H9 (cell line): Measurements from ENCODE around the gene AMT. TPM values are rescaled to one million over a fixed set of nuclear protein-coding genes. Genes with fewer than 3 reads are reported as not detected.

Experiments used
- DNase-seq: peaks from one replicate; pipeline ENCODE4 v3.0.0-alpha.2; 2017
- H2AFZ ChIP-seq: one replicate; pipeline ENCODE4 v1.6.1; 2013; ENCODE audit warnings: mild to moderate bottlenecking, low read length, control low read depth, moderate library complexity
- H2AK5ac ChIP-seq: 2 replicates; pipeline ENCODE4 v1.6.1; 2013; ENCODE audit warnings: low read length, control low read depth, mixed read lengths; ENCODE audit not compliant: insufficient read length
- H2BK120ac ChIP-seq: one replicate; pipeline ENCODE4 v1.6.1; 2013; ENCODE audit warnings: low read depth, mild to moderate bottlenecking, low read length, control low read depth, inconsistent platforms; ENCODE audit not compliant: poor library complexity, severe bottlenecking
- H2BK12ac ChIP-seq: 2 replicates; pipeline ENCODE4 v1.6.1; 2013; ENCODE audit warnings: low read length, control low read depth, mixed read lengths, low read depth; ENCODE audit not compliant: insufficient read length
- H2BK15ac ChIP-seq: 2 replicates; pipeline ENCODE4 v1.6.1; 2013; ENCODE audit warnings: low read depth, low read length, control low read depth
- H2BK20ac ChIP-seq: one replicate; pipeline ENCODE4 v1.6.1; 2013; ENCODE audit warnings: low read depth, mild to moderate bottlenecking, low read length, control low read depth, inconsistent platforms; ENCODE audit not compliant: poor library complexity, severe bottlenecking
- H2BK5ac ChIP-seq: 2 replicates; pipeline ENCODE4 v1.6.1; 2013; ENCODE audit warnings: low read length, control low read depth, mixed read lengths; ENCODE audit not compliant: insufficient read length
- H3K14ac ChIP-seq: 2 replicates; pipeline ENCODE4 v1.6.1; 2013; ENCODE audit warnings: low read length, control low read depth; ENCODE audit not compliant: insufficient read depth
- H3K18ac ChIP-seq: 2 replicates; pipeline ENCODE4 v1.6.1; 2013; ENCODE audit warnings: low read depth, mild to moderate bottlenecking, mixed read lengths, low read length, control low read depth; ENCODE audit not compliant: insufficient read length
- H3K23ac ChIP-seq: 2 replicates; pipeline ENCODE4 v1.6.1; 2013; ENCODE audit warnings: low read length, control low read depth, mixed read lengths, low read depth; ENCODE audit not compliant: insufficient read length
- H3K23me2 ChIP-seq: 2 replicates; pipeline ENCODE4 v1.6.1; 2013; ENCODE audit warnings: low read depth, mild to moderate bottlenecking, mixed read lengths, low read length, control low read depth; ENCODE audit not compliant: insufficient read length, poor library complexity, severe bottlenecking
- H3K27ac ChIP-seq: 2 replicates; pipeline ENCODE4 v1.5.1; 2013; ENCODE audit warnings: low read length, control low read depth, mixed read lengths, low read depth; ENCODE audit not compliant: insufficient read length
- H3K27me3 ChIP-seq: 2 replicates; pipeline ENCODE4 v1.6.1; 2013; ENCODE audit warnings: low read length, control low read depth, inconsistent platforms; ENCODE audit not compliant: insufficient read depth
- H3K4ac ChIP-seq: 2 replicates; pipeline ENCODE4 v1.6.1; 2013; ENCODE audit warnings: low read depth, mild to moderate bottlenecking, control low read depth, inconsistent platforms, low read length, moderate library complexity
- H3K4me1 ChIP-seq: 2 replicates; pipeline ENCODE4 v1.6.1; 2013; ENCODE audit warnings: low read length, control low read depth, inconsistent platforms; ENCODE audit not compliant: insufficient read depth
- H3K4me2 ChIP-seq: 2 replicates; pipeline ENCODE4 v1.6.1; 2013; ENCODE audit warnings: low read length, control low read depth, mixed read lengths; ENCODE audit not compliant: insufficient read length, insufficient read depth
- H3K56ac ChIP-seq: 2 replicates; pipeline ENCODE4 v1.6.1; 2013; ENCODE audit warnings: low read depth, mild to moderate bottlenecking, mixed read lengths, low read length, control low read depth; ENCODE audit not compliant: insufficient read length
- H3K79me1 ChIP-seq: 2 replicates; pipeline ENCODE4 v1.6.1; 2013; ENCODE audit warnings: low read depth, mild to moderate bottlenecking, moderate library complexity, low read length, control low read depth, inconsistent platforms; ENCODE audit not compliant: insufficient read depth, poor library complexity, severe bottlenecking
- H3K79me2 ChIP-seq: 2 replicates; pipeline ENCODE4 v1.6.1; 2013; ENCODE audit warnings: low read length, control low read depth, inconsistent platforms; ENCODE audit not compliant: insufficient read depth
- H3K9ac ChIP-seq: 2 replicates; pipeline ENCODE4 v1.6.1; 2013; ENCODE audit warnings: low read length, control low read depth, mixed read lengths; ENCODE audit not compliant: insufficient read length; ENCODE audit errors: extremely low read depth
- H3K9me3 ChIP-seq: one replicate; pipeline ENCODE4 v1.6.1; 2013; ENCODE audit warnings: low read depth, low read length, inconsistent platforms; ENCODE audit not compliant: control insufficient read depth
- H3T11ph ChIP-seq: one replicate; pipeline ENCODE4 v1.6.1; 2013; ENCODE audit warnings: mild to moderate bottlenecking, low read length, control low read depth, inconsistent platforms
- H4K20me1 ChIP-seq: one replicate; pipeline ENCODE4 v1.6.1; 2013; ENCODE audit not compliant: control insufficient read depth, insufficient read length, insufficient read depth
- H4K5ac ChIP-seq: 2 replicates; pipeline ENCODE4 v1.6.1; 2013; ENCODE audit warnings: low read depth, mild to moderate bottlenecking, mixed read lengths, low read length, control low read depth; ENCODE audit not compliant: insufficient read length
- H4K8ac ChIP-seq: replicated peaks from 2 replicates; pipeline ENCODE4 v1.6.1; 2013; ENCODE audit warnings: low read length, control low read depth, mixed read lengths, low read depth; ENCODE audit not compliant: insufficient read length
- H4K91ac ChIP-seq: 2 replicates; pipeline ENCODE4 v1.6.1; 2013; ENCODE audit warnings: low read depth, mild to moderate bottlenecking, moderate library complexity, mixed read lengths, low read length, control low read depth; ENCODE audit not compliant: insufficient read length
- H3K27ac Mint-ChIP-seq, 3 experiments: 2 replicates in 2 of 3; 3 replicates in 1 of 3; pipeline ENCODE4 v1.8.0; 2020 to 2021; ENCODE audit warnings: mixed read lengths in 3 of 3, mild to moderate bottlenecking in 1 of 3, moderate library complexity in 1 of 3
- H3K27me3 Mint-ChIP-seq: 2 replicates; pipeline ENCODE4 v1.8.0; 2021; ENCODE audit warnings: low read depth, mild to moderate bottlenecking, moderate library complexity, mixed read lengths
- H3K36me3 Mint-ChIP-seq, 3 experiments: 2 replicates in 2 of 3; 3 replicates in 1 of 3; pipeline ENCODE4 v1.8.0; 2020 to 2021; ENCODE audit warnings: low read depth in 3 of 3, mixed read lengths in 3 of 3; ENCODE audit not compliant: insufficient read depth in 1 of 3
- H3K4me1 Mint-ChIP-seq, 2 experiments: 2 replicates each; pipeline ENCODE4 v1.8.0; 2020; ENCODE audit warnings: mixed read lengths in 2 of 2
- H3K4me3 Mint-ChIP-seq, 2 experiments: 2 replicates in 1 of 2; 3 replicates in 1 of 2; pipeline ENCODE4 v1.8.0; 2020 to 2021; ENCODE audit warnings: mild to moderate bottlenecking in 2 of 2, mixed read lengths in 2 of 2, moderate library complexity in 1 of 2
- H3K9me3 Mint-ChIP-seq, 2 experiments: 2 replicates in 1 of 2; 3 replicates in 1 of 2; pipeline ENCODE4 v1.8.0; 2020; ENCODE audit warnings: mild to moderate bottlenecking in 2 of 2, mixed read lengths in 2 of 2, moderate library complexity in 1 of 2
- WGBS: extraction: QIAGEN DNeasy Blood & Tissue Kit; methylation state at CpG from one replicate; pipeline ENCODE4 v1.1.7; 2013; ENCODE audit warnings: missing lambda C conversion rate, low lambda C conversion rate, mixed read lengths; ENCODE audit not compliant: insufficient read length; ENCODE audit errors: extremely low coverage; 5-methylcytosine and 5-hydroxymethylcytosine counted together
- total RNA-seq: library from RNA; stranded (reverse); gene quantifications from 2 replicates; pipeline ENCODE4 v1.2.1, GENCODE V29; 2021
- TF ChIP-seq, protein P1 (sequence below): fragments of 200-600 bp; sonication (generic); conservative IDR thresholded peaks from 3 replicates; pipeline ENCODE4 v1.8.0; 2021; ENCODE audit warnings: antibody characterized with exemption, mild to moderate bottlenecking

Gene AMT
- total RNA-seq, 1 experiment from 2014 or later = 41.2 TPM

DNA sequence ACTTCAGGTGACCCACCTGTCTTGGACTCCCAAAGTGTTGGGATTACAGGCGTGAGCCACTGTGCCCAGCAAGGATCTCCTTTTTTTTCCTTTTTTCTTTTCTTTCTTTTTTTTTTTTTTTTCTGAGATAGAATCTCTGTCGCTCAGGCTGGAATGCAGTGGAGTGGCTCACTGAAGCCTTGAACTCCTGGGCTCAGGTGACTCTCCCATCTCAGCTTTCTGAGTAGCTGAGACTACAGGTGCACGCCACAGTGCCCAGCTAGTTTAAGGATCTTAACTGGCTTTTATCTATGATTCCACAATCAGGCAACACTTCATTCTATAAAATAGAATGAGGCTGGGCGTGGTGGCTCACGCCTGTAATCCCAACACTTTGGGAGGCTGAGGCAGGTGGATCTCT is 23.1 kb upstream of the AMT start:
- no peaks in the 10 kb centered on the region for H3K79me2 ChIP-seq
- no peaks in the 10 kb centered on the region for H3K4me1 ChIP-seq
- no peak overlapping the region for H2BK5ac ChIP-seq
- no peak overlapping the region for H3K4me2 ChIP-seq
- no peak overlapping the region for H2AFZ ChIP-seq
- no peak overlapping the region for H4K91ac ChIP-seq
- Mint-ChIP-seq H3K27ac (no peak overlapping the region), H3K27me3 (peaks cover 2% of the 10 kb centered on the region; the same call in 1 of the 2 replicates), H3K9me3 (no peaks in the 10 kb centered on the region), H3K4me1 (no peaks in the 10 kb centered on the region), H3K4me3 (no peak overlapping the region), H3K36me3 (no peaks in the 10 kb centered on the region)
- H3K23ac ChIP-seq = no peak overlapping the region
- no peak overlapping the region for H3K14ac ChIP-seq
- H4K5ac ChIP-seq = no peak overlapping the region
- no peaks in the 10 kb centered on the region for H3K27me3 ChIP-seq
- H3K9me3 ChIP-seq = no peaks in the 10 kb centered on the region
- TF ChIP-seq, protein P1, sequence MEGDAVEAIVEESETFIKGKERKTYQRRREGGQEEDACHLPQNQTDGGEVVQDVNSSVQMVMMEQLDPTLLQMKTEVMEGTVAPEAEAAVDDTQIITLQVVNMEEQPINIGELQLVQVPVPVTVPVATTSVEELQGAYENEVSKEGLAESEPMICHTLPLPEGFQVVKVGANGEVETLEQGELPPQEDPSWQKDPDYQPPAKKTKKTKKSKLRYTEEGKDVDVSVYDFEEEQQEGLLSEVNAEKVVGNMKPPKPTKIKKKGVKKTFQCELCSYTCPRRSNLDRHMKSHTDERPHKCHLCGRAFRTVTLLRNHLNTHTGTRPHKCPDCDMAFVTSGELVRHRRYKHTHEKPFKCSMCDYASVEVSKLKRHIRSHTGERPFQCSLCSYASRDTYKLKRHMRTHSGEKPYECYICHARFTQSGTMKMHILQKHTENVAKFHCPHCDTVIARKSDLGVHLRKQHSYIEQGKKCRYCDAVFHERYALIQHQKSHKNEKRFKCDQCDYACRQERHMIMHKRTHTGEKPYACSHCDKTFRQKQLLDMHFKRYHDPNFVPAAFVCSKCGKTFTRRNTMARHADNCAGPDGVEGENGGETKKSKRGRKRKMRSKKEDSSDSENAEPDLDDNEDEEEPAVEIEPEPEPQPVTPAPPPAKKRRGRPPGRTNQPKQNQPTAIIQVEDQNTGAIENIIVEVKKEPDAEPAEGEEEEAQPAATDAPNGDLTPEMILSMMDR = no peak
- no peak overlapping the region for H2AK5ac ChIP-seq
- no peak overlapping the region for H3K18ac ChIP-seq
- no peaks in the 10 kb centered on the region for H3K79me1 ChIP-seq
- no peak overlapping the region for H2BK120ac ChIP-seq
- no peak for DNase-seq
- H3T11ph ChIP-seq = no peak overlapping the region
- H2BK12ac ChIP-seq = no peak overlapping the region
- H3K4ac ChIP-seq = no peak overlapping the region
- WGBS = no CpG with 5 or more reads among the region's 5 CpGs
- H4K8ac ChIP-seq = no peak overlapping the region
- H3K9ac ChIP-seq = no peak overlapping the region
- H4K20me1 ChIP-seq = no peaks in the 10 kb centered on the region
- H3K23me2 ChIP-seq = no peaks in the 10 kb centered on the region
- no peak overlapping the region for H2BK15ac ChIP-seq
- H2BK20ac ChIP-seq = no peak overlapping the region
- H3K27ac ChIP-seq = no peak overlapping the region
- H3K56ac ChIP-seq = no peak overlapping the region
